ENCODE results near the gene CNIH3.
"Not testable (repeated sequence)": the region's sequence is repeated elsewhere in the genome, so short reads cannot be mapped to it uniquely, and the experiment has no call there.

The CNIH3 gene

GRCh38 chr1:224691148-224691925 lies 75.2 kb downstream of the CNIH3 start:
- no peak for DNase-seq

GRCh38 chr1:224694969-224695368 lies 78.9 kb downstream of the CNIH3 start:
- DNase-seq: no peak

GRCh38 chr1:224696021-224696420 lies 79.9 kb downstream of the CNIH3 start:
- DNase-seq: no peak

GRCh38 chr1:224696891-224697765 lies 81.0 kb downstream of the CNIH3 start:
- DNase-seq: no peak

GRCh38 chr1:224698015-224698451 lies 81.9 kb downstream of the CNIH3 start:
- DNase-seq: no peak

- DNase-seq: no peak
Observed at GRCh38 chr1:224700918-224701531, 84.9 kb downstream of the CNIH3 start.

GRCh38 chr1:224703702-224704101 lies 87.6 kb downstream of the CNIH3 start:
- no peak for DNase-seq

- no peak for DNase-seq
Observed at GRCh38 chr1:224704107-224704735, 88.1 kb downstream of the CNIH3 start.

- no peak for DNase-seq
Observed at GRCh38 chr1:224705578-224705977, 89.5 kb downstream of the CNIH3 start.

- no peak for DNase-seq
Observed at GRCh38 chr1:224707843-224708725, 92.0 kb downstream of the CNIH3 start.

GRCh38 chr1:224710196-224710595 lies 94.1 kb downstream of the CNIH3 start:
- DNase-seq: no peak

- not testable (repeated sequence) for DNase-seq
Observed at GRCh38 chr1:224711231-224711756, 95.2 kb downstream of the CNIH3 start.

- DNase-seq: no peak
Observed at GRCh38 chr1:224711876-224712275, 95.8 kb downstream of the CNIH3 start.

GRCh38 chr1:224713228-224713627 lies 97.1 kb downstream of the CNIH3 start:
- DNase-seq: no peak

- no peak for DNase-seq
Observed at GRCh38 chr1:224714553-224714952, 98.4 kb downstream of the CNIH3 start.

GRCh38 chr1:224718470-224719053 lies 102.4 kb downstream of the CNIH3 start:
- no peak for DNase-seq

GRCh38 chr1:224719716-224720115 lies 103.6 kb downstream of the CNIH3 start:
- no peak for DNase-seq

- DNase-seq: no peak
Observed at GRCh38 chr1:224720216-224720615, 104.1 kb downstream of the CNIH3 start.

- no peak for DNase-seq
Observed at GRCh38 chr1:224721000-224721399, 104.9 kb downstream of the CNIH3 start.

- DNase-seq: no peak
Observed at GRCh38 chr1:224722838-224723237, 106.7 kb downstream of the CNIH3 start.

GRCh38 chr1:224724566-224724965 lies 108.4 kb downstream of the CNIH3 start:
- DNase-seq: no peak

All from stimulated activated naive CD4-positive, alpha-beta T cell (primary cell).